Glomerular visceral epithelial cell (primary cell): ENCODE data around the gene KCTD7.
"Not testable (repeated sequence)": the region's sequence is repeated elsewhere in the genome, so short reads cannot be mapped to it uniquely, and the experiment has no call there.

Experiments used
- DNase-seq: peaks from one replicate; pipeline ENCODE4 v3.0.0-alpha.2; 2016; ENCODE audit errors: extremely low spot score

Gene KCTD7

GRCh38 chr7:66617295-66617694, 11.4 kb upstream of the KCTD7 start:
- DNase-seq = no peak

GRCh38 chr7:66619341-66619948, 9.2 kb upstream of the KCTD7 start:
- not testable (repeated sequence) for DNase-seq

GRCh38 chr7:66626331-66626934, 2.2 kb upstream of the KCTD7 start:
- no peak for DNase-seq

GRCh38 chr7:66627151-66627681, 1.5 kb upstream of the KCTD7 start:
- no peak for DNase-seq

- no peak for DNase-seq
These were observed 760 bp upstream of the KCTD7 start for GRCh38 chr7:66627881-66628360.

GRCh38 chr7:66629222-66630062, 761 bp downstream of the KCTD7 start:
- DNase-seq = no peak

- DNase-seq = no peak
These were observed 1.9 kb downstream of the KCTD7 start for GRCh38 chr7:66630531-66630930.

GRCh38 chr7:66631471-66631870, 2.8 kb downstream of the KCTD7 start:
- DNase-seq = no peak

GRCh38 chr7:66634816-66635215, 6.1 kb downstream of the KCTD7 start:
- peak; percentile 18 for DNase-seq

- DNase-seq = not testable (repeated sequence)
These were observed 6.8 kb downstream of the KCTD7 start for GRCh38 chr7:66635322-66635981.

GRCh38 chr7:66635982-66636546, 7.4 kb downstream of the KCTD7 start:
- DNase-seq = peak; percentile 53

- DNase-seq = no peak
These were observed 9.8 kb downstream of the KCTD7 start for GRCh38 chr7:66638309-66639099.

GRCh38 chr7:66639773-66640172, 11.1 kb downstream of the KCTD7 start:
- no peak for DNase-seq

GRCh38 chr7:66640802-66641525, 12.3 kb downstream of the KCTD7 start:
- DNase-seq = no peak

GRCh38 chr7:66641526-66641871, 12.8 kb downstream of the KCTD7 start:
- no peak for DNase-seq

GRCh38 chr7:66642186-66642585, 13.5 kb downstream of the KCTD7 start:
- DNase-seq = no peak

GRCh38 chr7:66642932-66643331, 14.3 kb downstream of the KCTD7 start:
- no peak for DNase-seq

GRCh38 chr7:66643395-66643794, 14.7 kb downstream of the KCTD7 start:
- no peak for DNase-seq

- DNase-seq = not testable (repeated sequence)
These were observed 22.3 kb downstream of the KCTD7 start for GRCh38 chr7:66651026-66651425.

- not testable (repeated sequence) for DNase-seq
These were observed 25.1 kb downstream of the KCTD7 start for GRCh38 chr7:66653719-66654274.
